HCEC 1CT (cell line): ENCODE measurements around the gene C1orf226.
"Not testable (repeated sequence)": the region's sequence is repeated elsewhere in the genome, so short reads cannot be mapped to it uniquely, and the experiment has no call there.

Source experiments
- DNase-seq: peaks from one replicate; pipeline ENCODE4 v3.0.0-alpha.2; 2017

The C1orf226 gene

GRCh38 chr1:162416215-162416614, 34.7 kb downstream of the C1orf226 start:
- DNase-seq, result no peak

- no peak for DNase-seq
Measured at GRCh38 chr1:162416909-162417308, 35.4 kb downstream of the C1orf226 start.

- no peak for DNase-seq
Measured at GRCh38 chr1:162417650-162418049, 36.1 kb downstream of the C1orf226 start.

GRCh38 chr1:162418584-162418983, 37.1 kb downstream of the C1orf226 start:
- not testable (repeated sequence) for DNase-seq

GRCh38 chr1:162419450-162419931, 38.0 kb downstream of the C1orf226 start:
- peak; percentile 32 for DNase-seq

GRCh38 chr1:162420120-162420519, 38.6 kb downstream of the C1orf226 start:
- no peak for DNase-seq

GRCh38 chr1:162421258-162422164, 40.0 kb downstream of the C1orf226 start:
- no peak for DNase-seq

- no peak for DNase-seq
Measured at GRCh38 chr1:162422662-162423375, 41.3 kb downstream of the C1orf226 start.

GRCh38 chr1:162430583-162430982, 49.1 kb downstream of the C1orf226 start:
- no peak for DNase-seq

GRCh38 chr1:162432977-162433713, 51.6 kb downstream of the C1orf226 start:
- DNase-seq, result not testable (repeated sequence)
